ENCODE results near the gene OR2T6. TPM values are rescaled to one million over a fixed set of nuclear protein-coding genes. Genes with fewer than 3 reads are reported as not detected.
"Not testable (repeated sequence)": the region's sequence is repeated elsewhere in the genome, so short reads cannot be mapped to it uniquely, and the experiment has no call there.

OR2T6 gene
- total and polyA plus RNA-seq, 2 experiments from 2014 or later: not detected

- no peaks in the 10 kb centered on the region for H3K79me2 ChIP-seq (ENCODE audit: insufficient read depth)
- no peak overlapping the region for H3K27ac ChIP-seq
- no peak overlapping the region for H2AFZ ChIP-seq
- no peaks in the 10 kb centered on the region for H3F3A ChIP-seq (ENCODE audit: insufficient read depth)
- TF ChIP-seq EZH2 (IDR thresholded peaks at IDR 0.05; ENCODE audit: insufficient read depth, poor library complexity, severe bottlenecking) (no peak), EZH2phosphoT487 (IDR thresholded peaks at IDR 0.05; ENCODE audit: insufficient read depth, low read depth) (no peak)
- in situ Hi-C loops (cut with MboI): no loop called here
- no peaks in the 10 kb centered on the region for H3K9me2 ChIP-seq (ENCODE audit: insufficient read depth)
- H3K4me3 ChIP-seq: no peak overlapping the region
- no peak overlapping the region for H3K9ac ChIP-seq
- H3K9me3 ChIP-seq (ENCODE audit: low read depth): no peaks in the 10 kb centered on the region
- H4K20me1 ChIP-seq (ENCODE audit: insufficient read depth): no peaks in the 10 kb centered on the region
- H3K36me3 ChIP-seq (ENCODE audit: low read depth): no peaks in the 10 kb centered on the region
- H3K27me3 ChIP-seq (replicated peaks; ENCODE audit: insufficient read depth): no peaks in the 10 kb centered on the region
- H3K4me2 ChIP-seq (ENCODE audit: unreplicated experiment): no peak overlapping the region
- no peaks in the 10 kb centered on the region for H3K4me1 ChIP-seq (ENCODE audit: insufficient read depth)
- WGBS, 2 experiments (ENCODE audit: low coverage in 1 of 2, low lambda C conversion rate in 2 of 2, missing lambda C conversion rate in 2 of 2): 8 to 9% methylated on average over 8 of the region's 8 CpGs
- DNase-seq: no peak
Measured at GRCh38 chr1:248406721-248407692, 31.5 kb downstream of the OR2T6 start.

- H3K79me2 ChIP-seq (ENCODE audit: insufficient read depth): no peaks in the 10 kb centered on the region
- no peaks in the 10 kb centered on the region for H3K36me3 ChIP-seq (ENCODE audit: low read depth)
- H3K4me3 ChIP-seq: no peak overlapping the region
- no peak overlapping the region for H3K4me2 ChIP-seq (ENCODE audit: unreplicated experiment)
- H3K9me2 ChIP-seq (ENCODE audit: insufficient read depth): no peaks in the 10 kb centered on the region
- H4K20me1 ChIP-seq (ENCODE audit: insufficient read depth): no peaks in the 10 kb centered on the region
- H3K9ac ChIP-seq: no peak overlapping the region
- H3K4me1 ChIP-seq (ENCODE audit: insufficient read depth): no peaks in the 10 kb centered on the region
- H3K9me3 ChIP-seq (ENCODE audit: low read depth): no peaks in the 10 kb centered on the region
- no peak overlapping the region for H2AFZ ChIP-seq
- in situ Hi-C loops (cut with MboI): no loop called here
- no peaks in the 10 kb centered on the region for H3K27me3 ChIP-seq (replicated peaks; ENCODE audit: insufficient read depth)
- DNase-seq: no peak
- 0 to 5% methylated on average over 3 of the region's 3 CpGs for WGBS, 2 experiments (ENCODE audit: low coverage in 1 of 2, low lambda C conversion rate in 2 of 2, missing lambda C conversion rate in 2 of 2)
- TF ChIP-seq EZH2phosphoT487 (IDR thresholded peaks at IDR 0.05; ENCODE audit: insufficient read depth, low read depth): no peak
- no peak for TF ChIP-seq EZH2 (IDR thresholded peaks at IDR 0.05; ENCODE audit: insufficient read depth, poor library complexity, severe bottlenecking)
- no peak overlapping the region for H3K27ac ChIP-seq
- no peaks in the 10 kb centered on the region for H3F3A ChIP-seq (ENCODE audit: insufficient read depth)
Measured at GRCh38 chr1:248416226-248416625, 40.7 kb downstream of the OR2T6 start.

GRCh38 chr1:248417854-248418253, 42.3 kb downstream of the OR2T6 start:
- no peak overlapping the region for H3K9ac ChIP-seq
- no peaks in the 10 kb centered on the region for H3K79me2 ChIP-seq (ENCODE audit: insufficient read depth)
- no peaks in the 10 kb centered on the region for H3K9me3 ChIP-seq (ENCODE audit: low read depth)
- no peaks in the 10 kb centered on the region for H3K9me2 ChIP-seq (ENCODE audit: insufficient read depth)
- H3K27ac ChIP-seq: no peak overlapping the region
- H3F3A ChIP-seq (ENCODE audit: insufficient read depth): no peaks in the 10 kb centered on the region
- H3K4me2 ChIP-seq (ENCODE audit: unreplicated experiment): no peak overlapping the region
- WGBS, 2 experiments (ENCODE audit: low coverage in 1 of 2, low lambda C conversion rate in 2 of 2, missing lambda C conversion rate in 2 of 2): 8 to 20% methylated on average over 2 of the region's 2 CpGs
- in situ Hi-C loops (cut with MboI): no loop called here
- DNase-seq: no peak
- H3K27me3 ChIP-seq (replicated peaks; ENCODE audit: insufficient read depth): no peaks in the 10 kb centered on the region
- H4K20me1 ChIP-seq (ENCODE audit: insufficient read depth): no peaks in the 10 kb centered on the region
- TF ChIP-seq EZH2 (IDR thresholded peaks at IDR 0.05; ENCODE audit: insufficient read depth, poor library complexity, severe bottlenecking) (no peak), EZH2phosphoT487 (IDR thresholded peaks at IDR 0.05; ENCODE audit: insufficient read depth, low read depth) (no peak)
- no peaks in the 10 kb centered on the region for H3K4me1 ChIP-seq (ENCODE audit: insufficient read depth)
- H2AFZ ChIP-seq: no peak overlapping the region
- H3K4me3 ChIP-seq: no peak overlapping the region
- H3K36me3 ChIP-seq (ENCODE audit: low read depth): no peaks in the 10 kb centered on the region

- Histone ChIP-seq H3K27ac (no peak overlapping the region), H3K9me3 (ENCODE audit: low read depth) (no peaks in the 10 kb centered on the region), H3K9me2 (ENCODE audit: insufficient read depth) (no peaks in the 10 kb centered on the region), H2AFZ (no peak overlapping the region), H3K27me3 (replicated peaks; ENCODE audit: insufficient read depth) (no peaks in the 10 kb centered on the region), H3K4me1 (ENCODE audit: insufficient read depth) (no peaks in the 10 kb centered on the region), H3K4me3 (no peak overlapping the region), H4K20me1 (ENCODE audit: insufficient read depth) (no peaks in the 10 kb centered on the region), H3F3A (ENCODE audit: insufficient read depth) (no peaks in the 10 kb centered on the region), H3K36me3 (ENCODE audit: low read depth) (no peaks in the 10 kb centered on the region), H3K79me2 (ENCODE audit: insufficient read depth) (no peaks in the 10 kb centered on the region), H3K4me2 (ENCODE audit: unreplicated experiment) (no peak overlapping the region), H3K9ac (no peak overlapping the region)
- no peak for DNase-seq
- in situ Hi-C loops (cut with MboI): no loop called here
- TF ChIP-seq EZH2 (IDR thresholded peaks at IDR 0.05; ENCODE audit: insufficient read depth, poor library complexity, severe bottlenecking) (no peak), EZH2phosphoT487 (IDR thresholded peaks at IDR 0.05; ENCODE audit: insufficient read depth, low read depth) (no peak)
- 0 to 8% methylated on average over 1 of the region's 1 CpG for WGBS, 2 experiments (ENCODE audit: low coverage in 1 of 2, low lambda C conversion rate in 2 of 2, missing lambda C conversion rate in 2 of 2)
Measured at GRCh38 chr1:248421384-248421783, 45.8 kb downstream of the OR2T6 start.

GRCh38 chr1:248427526-248428191, 52.1 kb downstream of the OR2T6 start:
- in situ Hi-C loops (cut with MboI): not testable (repeated sequence)

GRCh38 chr1:248428192-248428533, 52.6 kb downstream of the OR2T6 start:
- H3K27ac ChIP-seq; H3K27me3 ChIP-seq (replicated peaks; ENCODE audit: insufficient read depth); DNase-seq; H4K20me1 ChIP-seq (ENCODE audit: insufficient read depth); in situ Hi-C loops (cut with MboI); H3K79me2 ChIP-seq (ENCODE audit: insufficient read depth); H3K4me3 ChIP-seq; H2AFZ ChIP-seq; H3K9ac ChIP-seq; H3K9me2 ChIP-seq (ENCODE audit: insufficient read depth); H3K36me3 ChIP-seq (ENCODE audit: low read depth); H3K4me2 ChIP-seq (ENCODE audit: unreplicated experiment); H3K9me3 ChIP-seq (ENCODE audit: low read depth); H3F3A ChIP-seq (ENCODE audit: insufficient read depth); H3K4me1 ChIP-seq (ENCODE audit: insufficient read depth): not testable (repeated sequence)
- 20 to 37% methylated on average over 3 of the region's 3 CpGs for WGBS, 2 experiments (ENCODE audit: low coverage in 1 of 2, low lambda C conversion rate in 2 of 2, missing lambda C conversion rate in 2 of 2)

More at GRCh38 chr1:248427526-248428191, 52.1 kb downstream of the OR2T6 start:
- H3K9ac ChIP-seq; H3K4me3 ChIP-seq; H3K4me1 ChIP-seq (ENCODE audit: insufficient read depth); H3K36me3 ChIP-seq (ENCODE audit: low read depth); H3K4me2 ChIP-seq (ENCODE audit: unreplicated experiment); H3K27ac ChIP-seq; H3K9me3 ChIP-seq (ENCODE audit: low read depth); DNase-seq; H2AFZ ChIP-seq; H4K20me1 ChIP-seq (ENCODE audit: insufficient read depth); H3K9me2 ChIP-seq (ENCODE audit: insufficient read depth); H3K79me2 ChIP-seq (ENCODE audit: insufficient read depth); H3F3A ChIP-seq (ENCODE audit: insufficient read depth); H3K27me3 ChIP-seq (replicated peaks; ENCODE audit: insufficient read depth): not testable (repeated sequence)
- 6 to 10% methylated on average over 3 of the region's 3 CpGs for WGBS, 2 experiments (ENCODE audit: low coverage in 1 of 2, low lambda C conversion rate in 2 of 2, missing lambda C conversion rate in 2 of 2)
